Measurements from ENCODE around the gene HOXC10.

Gene HOXC10

GRCh38 chr12:53941187-53941586, 43.8 kb upstream of the HOXC10 start:
- TF ChIP-seq POU2F2 (IDR thresholded peaks at IDR 0.05; ENCODE audit: low read depth, low read length) (no peak), SPI1 (IDR thresholded peaks at IDR 0.05; ENCODE audit: low read depth, low read length) (no peak), TAF1 (IDR thresholded peaks at IDR 0.05; ENCODE audit: low read depth, low read length) (no peak), POLR2AphosphoS5 (IDR thresholded peaks at IDR 0.05; ENCODE audit: low read depth, low read length) (no peak), POLR2A (IDR thresholded peaks at IDR 0.05; ENCODE audit: low read depth, low read length) (no peak), PAX5 (IDR thresholded peaks at IDR 0.05; ENCODE audit: insufficient read depth, low read length, severe bottlenecking) (no peak)
- FAIRE-seq = no peak
- no peak for DNase-seq (ENCODE audit: insufficient read length, low spot score)

GRCh38 chr12:53941750-53942149, 43.2 kb upstream of the HOXC10 start:
- FAIRE-seq (no peak), DNase-seq (ENCODE audit: insufficient read length, low spot score) (no peak)
- TF ChIP-seq PAX5 (IDR thresholded peaks at IDR 0.05; ENCODE audit: insufficient read depth, low read length, severe bottlenecking) = no peak
- TF ChIP-seq POLR2AphosphoS5 (IDR thresholded peaks at IDR 0.05; ENCODE audit: low read depth, low read length) = no peak
- TF ChIP-seq POLR2A (IDR thresholded peaks at IDR 0.05; ENCODE audit: low read depth, low read length) = no peak
- TF ChIP-seq POU2F2 (IDR thresholded peaks at IDR 0.05; ENCODE audit: low read depth, low read length) = no peak
- TF ChIP-seq TAF1 (IDR thresholded peaks at IDR 0.05; ENCODE audit: low read depth, low read length) = no peak
- no peak for TF ChIP-seq SPI1 (IDR thresholded peaks at IDR 0.05; ENCODE audit: low read depth, low read length)

- TF ChIP-seq TAF1 (IDR thresholded peaks at IDR 0.05; ENCODE audit: low read depth, low read length) (no peak), SPI1 (IDR thresholded peaks at IDR 0.05; ENCODE audit: low read depth, low read length) (no peak), POLR2AphosphoS5 (IDR thresholded peaks at IDR 0.05; ENCODE audit: low read depth, low read length) (no peak), PAX5 (IDR thresholded peaks at IDR 0.05; ENCODE audit: insufficient read depth, low read length, severe bottlenecking) (no peak), POLR2A (IDR thresholded peaks at IDR 0.05; ENCODE audit: low read depth, low read length) (no peak), POU2F2 (IDR thresholded peaks at IDR 0.05; ENCODE audit: low read depth, low read length) (no peak)
- DNase-seq (ENCODE audit: insufficient read length, low spot score) (no peak), FAIRE-seq (no peak)
These were observed 42.4 kb upstream of the HOXC10 start for GRCh38 chr12:53942467-53942997.

- no peak for FAIRE-seq
- TF ChIP-seq TAF1 (IDR thresholded peaks at IDR 0.05; ENCODE audit: low read depth, low read length) (no peak), SPI1 (IDR thresholded peaks at IDR 0.05; ENCODE audit: low read depth, low read length) (no peak), PAX5 (IDR thresholded peaks at IDR 0.05; ENCODE audit: insufficient read depth, low read length, severe bottlenecking) (no peak), POLR2AphosphoS5 (IDR thresholded peaks at IDR 0.05; ENCODE audit: low read depth, low read length) (no peak), POLR2A (IDR thresholded peaks at IDR 0.05; ENCODE audit: low read depth, low read length) (no peak), POU2F2 (IDR thresholded peaks at IDR 0.05; ENCODE audit: low read depth, low read length) (no peak)
- no peak for DNase-seq (ENCODE audit: insufficient read length, low spot score)
These were observed 40.7 kb upstream of the HOXC10 start for GRCh38 chr12:53944209-53944608.

GRCh38 chr12:53944907-53945847, 39.8 kb upstream of the HOXC10 start:
- FAIRE-seq (no peak), DNase-seq (ENCODE audit: insufficient read length, low spot score) (no peak)
- no peak for TF ChIP-seq TAF1 (IDR thresholded peaks at IDR 0.05; ENCODE audit: low read depth, low read length)
- no peak for TF ChIP-seq POLR2A (IDR thresholded peaks at IDR 0.05; ENCODE audit: low read depth, low read length)
- no peak for TF ChIP-seq POU2F2 (IDR thresholded peaks at IDR 0.05; ENCODE audit: low read depth, low read length)

- FAIRE-seq (no peak), DNase-seq (ENCODE audit: insufficient read length, low spot score) (no peak)
- no peak for TF ChIP-seq PAX5 (IDR thresholded peaks at IDR 0.05; ENCODE audit: insufficient read depth, low read length, severe bottlenecking)
- TF ChIP-seq TAF1 (IDR thresholded peaks at IDR 0.05; ENCODE audit: low read depth, low read length) = no peak
- no peak for TF ChIP-seq POU2F2 (IDR thresholded peaks at IDR 0.05; ENCODE audit: low read depth, low read length)
- no peak for TF ChIP-seq POLR2A (IDR thresholded peaks at IDR 0.05; ENCODE audit: low read depth, low read length)
- TF ChIP-seq POLR2AphosphoS5 (IDR thresholded peaks at IDR 0.05; ENCODE audit: low read depth, low read length) = no peak
- TF ChIP-seq SPI1 (IDR thresholded peaks at IDR 0.05; ENCODE audit: low read depth, low read length) = no peak
These were observed 37.2 kb upstream of the HOXC10 start for GRCh38 chr12:53947743-53948142.

- TF ChIP-seq POLR2A (IDR thresholded peaks at IDR 0.05; ENCODE audit: low read depth, low read length) (no peak), POLR2AphosphoS5 (IDR thresholded peaks at IDR 0.05; ENCODE audit: low read depth, low read length) (no peak), POU2F2 (IDR thresholded peaks at IDR 0.05; ENCODE audit: low read depth, low read length) (no peak), SPI1 (IDR thresholded peaks at IDR 0.05; ENCODE audit: low read depth, low read length) (no peak; the same call in 1 of the 2 replicates), TAF1 (IDR thresholded peaks at IDR 0.05; ENCODE audit: low read depth, low read length) (no peak), PAX5 (IDR thresholded peaks at IDR 0.05; ENCODE audit: insufficient read depth, low read length, severe bottlenecking) (no peak)
- DNase-seq (ENCODE audit: insufficient read length, low spot score) (no peak), FAIRE-seq (no peak)
These were observed 36.0 kb upstream of the HOXC10 start for GRCh38 chr12:53948650-53949593.

GRCh38 chr12:53949631-53950436, 35.1 kb upstream of the HOXC10 start:
- TF ChIP-seq TAF1 (IDR thresholded peaks at IDR 0.05; ENCODE audit: low read depth, low read length) = no peak
- TF ChIP-seq POLR2AphosphoS5 (IDR thresholded peaks at IDR 0.05; ENCODE audit: low read depth, low read length) = no peak
- no peak for TF ChIP-seq PAX5 (IDR thresholded peaks at IDR 0.05; ENCODE audit: insufficient read depth, low read length, severe bottlenecking)
- no peak for TF ChIP-seq POU2F2 (IDR thresholded peaks at IDR 0.05; ENCODE audit: low read depth, low read length)
- TF ChIP-seq POLR2A (IDR thresholded peaks at IDR 0.05; ENCODE audit: low read depth, low read length) = no peak
- TF ChIP-seq SPI1 (IDR thresholded peaks at IDR 0.05; ENCODE audit: low read depth, low read length) = no peak
- FAIRE-seq (no peak), DNase-seq (ENCODE audit: insufficient read length, low spot score) (no peak)

Data from GM12891 (cell line).